NT2/D1 (cell line): ENCODE results near the gene KCNH1.

Experiments
- DNase-seq: peaks from one replicate; pipeline ENCODE4 v3.0.0-alpha.2; 2011; ENCODE audit warnings: low read depth, low spot score
- H3K27me3 ChIP-seq: 2 replicates; pipeline ENCODE4 v1.6.0; 2011; ENCODE audit warnings: mild to moderate bottlenecking; ENCODE audit not compliant: insufficient read length, insufficient read depth
- H3K36me3 ChIP-seq: 2 replicates; pipeline ENCODE4 v1.6.1; 2011; ENCODE audit warnings: mild to moderate bottlenecking, low read length, mixed read lengths; ENCODE audit not compliant: insufficient read depth, insufficient read length
- H3K4me1 ChIP-seq: 2 replicates; pipeline ENCODE4 v1.5.1; 2011; ENCODE audit not compliant: insufficient read depth, insufficient read length
- H3K4me3 ChIP-seq: 2 replicates; pipeline ENCODE4 v1.5.1; 2011; ENCODE audit warnings: low read depth; ENCODE audit not compliant: insufficient read length
- H3K9ac ChIP-seq: 2 replicates; pipeline ENCODE4 v1.6.0; 2011; ENCODE audit warnings: low read depth; ENCODE audit not compliant: insufficient read length
- H3K9me3 ChIP-seq: 2 replicates; pipeline ENCODE4 v1.5.1; 2011; ENCODE audit warnings: mild to moderate bottlenecking, low read length; ENCODE audit not compliant: insufficient read depth
- SUZ12 ChIP-seq: IDR thresholded peaks from 2 replicates; pipeline ENCODE4 v1.6.1; 2011; ENCODE audit not compliant: insufficient read length, insufficient read depth; ENCODE audit errors: extremely low read depth
- YY1 ChIP-seq: IDR thresholded peaks from 2 replicates; pipeline ENCODE4 v1.6.1; 2011; ENCODE audit not compliant: insufficient read length, insufficient read depth
- ZNF274 ChIP-seq: IDR thresholded peaks from 2 replicates; pipeline ENCODE4 v1.6.1; 2011; ENCODE audit warnings: mild to moderate bottlenecking, low read depth, low read length

The KCNH1 gene

GRCh38 chr1:210830034-210831028 lies 303.6 kb downstream of the KCNH1 start:
- H3K9me3 ChIP-seq, result no peaks in the 10 kb centered on the region
- H3K4me1 ChIP-seq, result peaks cover 3% of the 10 kb centered on the region
- TF ChIP-seq YY1, result no peak
- no peak for TF ChIP-seq SUZ12
- no peak for TF ChIP-seq ZNF274
- DNase-seq, result no peak
- no peak overlapping the region for H3K4me3 ChIP-seq
- H3K9ac ChIP-seq, result no peak overlapping the region
- H3K27me3 ChIP-seq, result no peaks in the 10 kb centered on the region
- H3K36me3 ChIP-seq, result no peaks in the 10 kb centered on the region

DNA sequence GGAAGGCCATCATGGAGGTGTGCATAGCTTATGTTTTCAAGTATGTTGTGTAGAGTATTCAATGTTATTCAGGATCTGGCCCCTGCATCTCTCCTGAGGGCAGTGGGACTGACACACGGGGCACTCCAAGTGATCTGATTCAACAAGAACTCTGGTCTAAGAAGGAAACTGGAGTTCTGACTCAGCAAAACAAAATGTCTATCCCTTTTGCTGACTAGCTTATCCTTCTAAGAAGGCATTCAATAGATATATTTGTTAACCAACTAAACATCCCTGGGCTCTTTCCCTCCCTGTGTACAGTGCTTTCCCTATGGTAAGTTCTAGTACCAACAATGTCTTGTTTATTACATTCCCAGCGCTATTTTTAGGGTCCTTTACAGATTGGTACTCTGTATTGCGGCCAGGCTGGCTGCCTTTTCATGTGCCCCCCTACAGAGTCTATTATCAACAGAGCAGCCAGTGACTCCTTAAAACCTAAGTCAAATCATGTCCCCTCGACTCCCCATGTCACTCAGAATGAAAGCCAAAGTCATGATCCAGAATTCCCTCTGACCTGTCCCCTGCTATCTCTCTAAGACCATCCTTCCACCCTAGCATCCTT lies 304.9 kb downstream of the KCNH1 start:
- no peaks in the 10 kb centered on the region for H3K27me3 ChIP-seq
- TF ChIP-seq YY1 (no peak), ZNF274 (no peak), SUZ12 (no peak)

DNA sequence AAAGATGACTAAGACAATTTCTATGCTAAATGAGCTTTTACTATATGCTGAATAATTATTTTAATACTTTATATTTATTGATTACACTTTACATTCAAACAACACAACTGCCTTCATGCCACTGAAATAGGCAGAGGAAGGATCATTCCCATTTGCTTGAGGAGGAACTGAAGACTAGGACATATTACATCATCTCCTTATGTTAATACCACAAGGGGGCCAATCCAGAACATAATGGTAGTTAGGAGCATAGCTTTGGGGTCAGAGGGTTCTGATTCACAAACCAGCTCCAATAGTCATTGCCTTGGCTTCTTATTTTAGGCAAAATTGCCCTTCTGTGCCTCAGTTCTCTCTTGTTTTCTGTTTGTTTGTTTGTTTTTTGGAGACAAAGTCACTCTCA lies 306.5 kb downstream of the KCNH1 start:
- Histone ChIP-seq H3K36me3 (no peaks in the 10 kb centered on the region), H3K4me1 (peaks cover 3% of the 10 kb centered on the region), H3K27me3 (no peaks in the 10 kb centered on the region), H3K9ac (no peak overlapping the region), H3K4me3 (no peak overlapping the region), H3K9me3 (no peaks in the 10 kb centered on the region)
- TF ChIP-seq ZNF274, result no peak
- DNase-seq, result no peak

More for the DNA sequence above, 304.9 kb downstream of the KCNH1 start:
- Histone ChIP-seq H3K36me3 (no peaks in the 10 kb centered on the region), H3K9ac (no peak overlapping the region), H3K4me1 (peaks cover 3% of the 10 kb centered on the region), H3K4me3 (no peak overlapping the region), H3K9me3 (no peaks in the 10 kb centered on the region)
- DNase-seq, result no peak

GRCh38 chr1:210826686-210827085 lies 307.3 kb downstream of the KCNH1 start:
- Histone ChIP-seq H3K9ac (no peak overlapping the region), H3K9me3 (no peaks in the 10 kb centered on the region), H3K4me3 (no peak overlapping the region), H3K36me3 (no peaks in the 10 kb centered on the region), H3K4me1 (peaks cover 3% of the 10 kb centered on the region), H3K27me3 (no peaks in the 10 kb centered on the region)
- TF ChIP-seq ZNF274 (no peak), YY1 (no peak), SUZ12 (no peak)
- no peak for DNase-seq

DNA sequence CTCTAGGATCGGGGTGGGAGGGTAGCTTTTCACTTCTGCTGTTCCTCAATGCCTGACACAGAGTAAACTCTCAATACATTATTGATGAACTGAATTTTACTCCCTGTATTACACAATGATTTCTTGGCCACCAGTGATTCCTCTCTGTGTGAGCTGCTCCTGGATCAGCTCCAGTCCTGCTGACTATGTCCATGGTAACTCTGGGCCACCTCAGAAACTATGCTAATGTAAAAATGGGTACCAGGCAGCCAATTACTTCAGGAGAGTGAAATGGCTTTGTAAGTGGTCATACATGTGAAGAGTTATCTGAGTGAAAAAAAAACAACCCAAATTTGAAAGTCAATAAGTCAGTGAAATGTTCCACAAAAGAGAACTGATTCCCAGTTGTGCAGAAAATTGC lies 311.0 kb downstream of the KCNH1 start:
- no peak for DNase-seq
- Histone ChIP-seq H3K9ac (no peak overlapping the region), H3K4me3 (no peak overlapping the region), H3K4me1 (no peaks in the 10 kb centered on the region), H3K27me3 (no peaks in the 10 kb centered on the region), H3K9me3 (no peaks in the 10 kb centered on the region), H3K36me3 (no peaks in the 10 kb centered on the region)
- no peak for TF ChIP-seq SUZ12
- no peak for TF ChIP-seq YY1
- no peak for TF ChIP-seq ZNF274

- no peaks in the 10 kb centered on the region for H3K9me3 ChIP-seq
- no peak overlapping the region for H3K4me3 ChIP-seq
- H3K27me3 ChIP-seq, result no peaks in the 10 kb centered on the region
- TF ChIP-seq SUZ12 (no peak), ZNF274 (no peak), YY1 (no peak)
- no peak overlapping the region for H3K9ac ChIP-seq
- no peaks in the 10 kb centered on the region for H3K4me1 ChIP-seq
- no peak for DNase-seq
- no peaks in the 10 kb centered on the region for H3K36me3 ChIP-seq
Measured at GRCh38 chr1:210822241-210822640, 311.7 kb downstream of the KCNH1 start.

DNA sequence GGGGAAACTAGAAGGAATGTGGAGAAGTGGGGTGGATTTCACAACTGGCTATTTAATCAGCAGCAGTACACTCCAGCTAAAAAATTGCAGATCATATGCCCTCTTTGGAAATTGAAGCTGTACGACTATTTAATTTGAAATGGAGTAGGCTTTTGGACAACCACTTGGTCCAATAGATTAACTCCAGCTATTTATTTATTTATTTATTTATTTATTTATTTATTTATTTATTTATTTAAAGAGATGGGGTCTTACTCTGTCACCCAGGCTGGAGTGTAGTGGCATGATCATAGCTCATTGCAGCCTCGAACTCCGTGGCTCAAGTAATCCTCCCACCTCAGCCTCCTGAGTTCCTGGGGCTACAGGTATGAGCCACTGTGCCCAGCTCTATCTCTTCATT lies 312.3 kb downstream of the KCNH1 start:
- H3K9me3 ChIP-seq, result no peaks in the 10 kb centered on the region
- no peak for DNase-seq
- no peaks in the 10 kb centered on the region for H3K36me3 ChIP-seq
- H3K9ac ChIP-seq, result no peak overlapping the region
- no peak overlapping the region for H3K4me3 ChIP-seq
- no peak for TF ChIP-seq SUZ12
- no peak for TF ChIP-seq YY1
- no peak for TF ChIP-seq ZNF274
- H3K27me3 ChIP-seq, result no peaks in the 10 kb centered on the region
- H3K4me1 ChIP-seq, result no peaks in the 10 kb centered on the region
